Measurements from ENCODE around the gene LRRC4C.

Gene LRRC4C

GRCh38 chr11:40421208-40421981 lies 1038.1 kb downstream of the LRRC4C start:
- no peak for DNase-seq

GRCh38 chr11:40417627-40418026 lies 1041.8 kb downstream of the LRRC4C start:
- DNase-seq: no peak

- no peak for DNase-seq
Observed at GRCh38 chr11:40407355-40407754, 1052.1 kb downstream of the LRRC4C start.

- no peak for DNase-seq
Observed at GRCh38 chr11:40405614-40406013, 1053.8 kb downstream of the LRRC4C start.

GRCh38 chr11:40403321-40403720 lies 1056.1 kb downstream of the LRRC4C start:
- DNase-seq: no peak

GRCh38 chr11:40401132-40401853 lies 1058.2 kb downstream of the LRRC4C start:
- DNase-seq: no peak

- no peak for DNase-seq
Observed at GRCh38 chr11:40397141-40397540, 1062.3 kb downstream of the LRRC4C start.

- DNase-seq: no peak
Observed at GRCh38 chr11:40393511-40393910, 1065.9 kb downstream of the LRRC4C start.

GRCh38 chr11:40391679-40392078 lies 1067.8 kb downstream of the LRRC4C start:
- no peak for DNase-seq

GRCh38 chr11:40388097-40388818 lies 1071.2 kb downstream of the LRRC4C start:
- no peak for DNase-seq

- DNase-seq: no peak
Observed at GRCh38 chr11:40387240-40387980, 1072.0 kb downstream of the LRRC4C start.

- no peak for DNase-seq
Observed at GRCh38 chr11:40384991-40385390, 1074.5 kb downstream of the LRRC4C start.

- DNase-seq: no peak
Observed at GRCh38 chr11:40381481-40381880, 1078.0 kb downstream of the LRRC4C start.

- no peak for DNase-seq
Observed at GRCh38 chr11:40380835-40381234, 1078.6 kb downstream of the LRRC4C start.

- DNase-seq: no peak
Observed at GRCh38 chr11:40376331-40376730, 1083.1 kb downstream of the LRRC4C start.

GRCh38 chr11:40370821-40371616 lies 1088.4 kb downstream of the LRRC4C start:
- no peak for DNase-seq

- no peak for DNase-seq
Observed at GRCh38 chr11:40360206-40360798, 1099.2 kb downstream of the LRRC4C start.

GRCh38 chr11:40354121-40354520 lies 1105.3 kb downstream of the LRRC4C start:
- no peak for DNase-seq

- DNase-seq: no peak
Observed at GRCh38 chr11:40340911-40341310, 1118.5 kb downstream of the LRRC4C start.

- DNase-seq: no peak
Observed at GRCh38 chr11:40338739-40339138, 1120.7 kb downstream of the LRRC4C start.

- DNase-seq: no peak
Observed at GRCh38 chr11:40338062-40338461, 1121.4 kb downstream of the LRRC4C start.

GRCh38 chr11:40337118-40337517 lies 1122.3 kb downstream of the LRRC4C start:
- DNase-seq: no peak

All from CD4-positive, alpha-beta T cell treated with Interleukin-17A for 1 hour (primary cell).